CD4-positive, alpha-beta T cell treated with Interleukin-15 for 4 hours (primary cell): ENCODE measurements around the gene GPLD1.
A peak's percentile ranks its signal among the peaks of the same experiment; 100 is the strongest.

Experiments used
- DNase-seq: peaks from one replicate; pipeline ENCODE4 v3.0.0-alpha.2; 2020; ENCODE audit warnings: low spot score

GPLD1 gene

DNA sequence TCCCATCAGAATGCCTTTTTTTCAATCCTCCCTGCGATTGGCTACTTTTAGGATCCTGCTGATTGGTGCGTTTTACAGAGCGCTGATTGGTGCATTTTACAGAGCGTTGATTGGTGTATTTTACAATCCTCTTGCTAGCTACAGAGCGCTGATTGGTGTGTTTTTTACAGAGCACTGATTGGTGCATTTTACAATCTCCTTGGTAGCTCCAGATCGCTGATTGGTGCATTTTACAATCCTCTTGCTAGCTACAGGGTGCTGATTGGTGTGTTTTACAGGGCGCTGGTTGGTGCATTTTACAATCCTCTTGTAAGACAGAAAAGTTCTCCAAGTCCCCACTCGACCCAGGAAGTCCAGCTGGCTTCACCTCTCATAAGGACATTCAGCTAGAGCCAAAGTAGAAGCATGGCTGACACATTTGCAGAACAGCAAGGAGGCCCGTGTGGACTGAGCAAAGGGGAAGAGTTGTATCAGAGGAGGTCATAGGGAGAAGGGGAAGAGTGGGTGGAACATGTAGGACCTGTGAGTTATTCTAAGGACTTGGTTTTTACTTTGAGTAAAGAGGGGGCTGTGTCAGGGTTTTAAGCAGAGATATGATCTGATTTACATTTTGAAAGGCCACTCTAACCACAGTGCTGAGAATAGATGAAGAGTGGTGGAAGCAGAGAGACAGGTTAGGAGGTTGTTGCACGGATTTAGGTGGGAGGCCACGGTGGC is 8.0 kb upstream of the GPLD1 start:
- DNase-seq: no peak

DNA sequence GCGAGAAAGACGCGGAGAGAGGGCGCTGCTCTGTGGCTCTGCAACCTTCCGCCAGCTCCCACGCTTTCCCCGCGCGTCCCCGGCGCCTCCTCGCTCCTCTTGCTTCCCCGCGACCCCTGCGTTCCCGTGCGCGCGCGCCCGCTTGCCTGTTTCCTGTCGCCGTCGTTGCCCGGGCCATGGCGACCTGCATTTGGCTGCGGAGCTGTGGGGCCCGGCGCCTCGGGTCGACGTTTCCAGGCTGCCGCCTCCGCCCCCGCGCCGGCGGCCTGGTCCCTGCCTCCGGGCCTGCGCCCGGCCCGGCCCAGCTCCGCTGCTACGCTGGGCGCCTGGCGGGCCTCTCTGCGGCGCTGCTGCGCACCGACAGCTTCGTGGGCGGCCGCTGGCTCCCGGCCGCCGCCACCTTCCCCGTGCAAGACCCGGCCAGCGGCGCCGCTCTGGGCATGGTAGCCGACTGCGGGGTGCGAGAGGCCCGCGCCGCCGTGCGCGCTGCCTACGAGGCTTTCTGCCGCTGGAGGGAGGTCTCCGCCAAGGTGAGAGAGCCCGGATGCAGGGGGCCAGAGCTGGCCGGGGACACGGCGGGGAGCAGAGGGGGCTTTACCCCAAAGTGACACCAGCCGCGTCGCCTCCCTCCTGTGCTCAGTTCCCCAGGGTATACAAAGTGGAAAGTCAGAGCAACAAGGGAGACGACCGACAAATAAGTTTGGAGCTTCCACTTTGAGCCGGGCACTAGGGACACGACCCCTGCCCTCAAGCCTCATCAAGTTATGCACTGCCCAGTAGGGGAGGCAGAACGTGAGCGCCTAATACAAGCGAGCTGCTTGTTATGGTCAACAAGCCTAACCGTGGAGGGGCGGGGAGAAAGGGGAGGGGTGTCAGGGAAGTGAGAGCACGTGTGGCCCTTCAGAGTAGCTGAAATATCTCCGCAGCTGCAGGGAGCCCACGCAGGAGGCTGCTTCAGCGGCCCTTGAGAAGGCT is 5.7 kb upstream of the GPLD1 start, which contains the start of gene ALDH5A1:
Gene ALDH5A1 (plus strand): TSS at position 149 of the 975 bp plus-strand sequence. CDS start 28 bp downstream, at position 177.
- DNase-seq: peak; percentile 71

- no peak for DNase-seq
Observed at GRCh38 chr6:24493945-24494820, 4.8 kb upstream of the GPLD1 start.

DNA sequence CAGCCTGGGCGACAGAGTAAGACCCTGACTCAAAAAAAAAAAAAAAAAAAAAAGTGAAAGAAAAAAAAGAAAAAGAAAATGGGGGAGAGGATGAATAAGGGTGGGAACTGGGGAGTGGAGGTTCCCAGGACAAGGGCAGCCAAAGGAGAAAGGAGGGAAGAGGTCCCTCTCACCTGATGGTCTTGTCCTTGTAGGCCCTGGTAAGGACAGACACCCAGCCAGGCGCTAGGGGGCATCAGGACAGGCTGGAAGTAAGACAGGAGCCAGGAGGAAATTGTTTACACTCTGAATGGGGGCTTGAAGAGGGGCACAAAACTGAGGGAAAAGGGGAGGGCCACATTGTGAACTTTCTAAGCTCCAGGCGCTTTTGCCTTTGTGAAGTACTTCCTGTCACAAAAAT is 3.1 kb upstream of the GPLD1 start:
- DNase-seq: no peak

GRCh38 chr6:24490948-24491347 is 1.6 kb upstream of the GPLD1 start:
- DNase-seq: no peak

- DNase-seq: no peak
Observed at GRCh38 chr6:24489881-24490280, 503 bp upstream of the GPLD1 start.

DNA sequence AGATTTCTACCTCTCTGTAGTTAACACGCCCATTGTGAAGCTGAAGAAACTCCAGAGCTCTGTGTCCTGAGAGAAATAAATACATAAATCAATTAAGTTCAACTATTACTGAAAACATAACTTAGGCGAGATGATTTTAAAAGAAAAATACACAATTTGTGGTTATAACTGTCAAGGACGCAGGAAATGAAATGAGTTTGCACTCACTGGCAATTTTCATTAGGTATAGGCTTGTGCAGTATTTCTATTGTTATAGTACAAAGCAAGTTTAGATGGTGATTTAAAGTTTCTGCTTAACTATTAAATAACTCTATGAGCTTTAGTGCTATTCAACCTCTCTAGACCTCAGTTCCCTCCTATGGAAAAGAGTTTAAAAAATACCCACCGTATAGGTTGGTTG is 3.3 kb downstream of the GPLD1 start:
- no peak for DNase-seq

DNA sequence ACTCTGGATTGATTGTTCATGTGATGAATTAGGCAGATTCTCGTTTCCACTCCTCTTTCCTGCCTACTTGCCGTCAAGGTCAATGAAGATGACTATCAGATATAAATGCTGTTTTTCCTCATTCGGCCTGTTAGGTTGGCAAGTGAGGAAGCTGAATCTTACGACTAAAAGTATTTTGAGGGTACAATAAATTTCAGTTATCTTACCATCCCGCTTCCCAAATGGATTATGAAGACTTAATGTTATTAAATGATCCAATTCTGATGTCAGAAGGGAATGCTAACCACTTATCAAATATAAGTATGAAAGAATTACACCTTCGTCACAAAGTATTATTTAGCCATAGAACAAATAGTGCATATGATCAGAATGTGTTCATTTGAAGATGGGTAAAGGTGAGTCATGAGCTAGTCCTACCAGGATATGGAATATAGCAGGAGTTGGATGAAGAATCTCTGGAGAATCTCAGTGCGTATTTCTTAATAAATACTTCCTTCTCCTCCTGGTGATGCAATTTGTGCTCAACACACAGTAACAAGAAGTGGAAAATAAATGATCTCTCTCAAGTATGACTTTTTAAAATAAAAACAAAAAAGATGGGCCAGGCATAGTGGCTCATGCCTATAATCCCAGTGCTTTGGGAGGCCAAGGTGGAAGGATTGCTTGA is 4.6 kb downstream of the GPLD1 start:
- no peak for DNase-seq

DNA sequence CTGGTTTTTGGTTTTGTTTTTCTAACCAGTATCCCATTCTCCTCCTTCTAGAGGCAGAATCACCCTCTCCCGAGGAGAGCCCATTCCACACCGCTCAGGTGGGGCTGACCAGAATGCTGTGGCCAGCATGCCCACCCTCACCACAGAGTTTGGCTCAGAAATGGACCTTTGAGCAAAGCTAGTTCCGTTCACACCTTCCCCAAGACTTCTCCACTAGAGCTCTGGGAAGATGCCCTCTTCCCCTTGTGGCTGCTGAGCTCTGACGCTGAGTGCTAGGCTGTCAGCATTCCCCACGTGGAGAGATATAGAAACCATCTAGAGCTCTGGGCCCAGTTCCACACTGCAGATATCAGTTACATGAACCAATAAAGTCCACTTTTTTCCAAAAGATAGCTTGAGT is 7.9 kb downstream of the GPLD1 start:
- no peak for DNase-seq

DNA sequence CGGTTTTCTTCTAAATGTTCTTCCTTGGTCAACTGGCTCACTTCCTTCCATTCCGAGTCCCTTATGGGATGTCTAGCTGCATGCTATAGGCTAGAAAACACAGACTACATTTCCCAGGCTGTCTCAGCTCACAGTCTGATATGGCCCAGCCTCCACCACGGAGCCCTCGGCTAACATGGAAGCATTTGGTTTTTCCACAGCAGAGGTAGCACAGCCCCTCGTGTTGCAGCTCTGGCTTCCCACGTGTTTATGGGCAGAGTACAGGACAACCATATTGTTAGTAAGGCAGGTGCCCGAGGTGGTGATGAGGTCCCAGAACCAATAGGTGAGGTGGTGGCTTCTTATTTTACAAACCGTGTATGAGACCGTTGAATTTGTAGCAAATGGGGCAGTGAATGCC is 8.7 kb downstream of the GPLD1 start:
- no peak for DNase-seq

- no peak for DNase-seq
Observed at GRCh38 chr6:24478903-24479302, 10.5 kb downstream of the GPLD1 start.

DNA sequence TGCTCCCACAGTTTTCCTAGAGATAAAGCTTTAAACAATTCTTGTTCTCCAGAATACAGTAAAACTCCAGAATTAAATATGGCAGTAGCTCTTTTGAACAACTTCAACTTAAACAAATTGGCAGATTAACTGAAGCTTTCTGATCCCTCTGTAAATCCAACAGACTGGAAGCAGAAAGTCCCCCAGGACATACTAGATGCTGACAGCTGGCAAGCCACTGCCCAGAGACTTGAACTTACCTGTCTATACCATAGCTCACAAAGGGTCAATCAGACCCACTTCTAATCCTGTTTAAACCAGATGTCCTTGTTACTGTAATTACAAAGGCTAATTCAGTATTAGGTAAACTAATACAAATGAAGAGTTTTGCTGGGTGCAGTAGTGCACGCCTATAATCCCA is 12.3 kb downstream of the GPLD1 start:
- no peak for DNase-seq

GRCh38 chr6:24476631-24477030 is 12.7 kb downstream of the GPLD1 start:
- DNase-seq: no peak

GRCh38 chr6:24472181-24472580 is 17.2 kb downstream of the GPLD1 start:
- no peak for DNase-seq

GRCh38 chr6:24469811-24470210 is 19.6 kb downstream of the GPLD1 start:
- DNase-seq: no peak

GRCh38 chr6:24464253-24465038 is 24.9 kb downstream of the GPLD1 start:
- DNase-seq: no peak

GRCh38 chr6:24460966-24461365 is 28.4 kb downstream of the GPLD1 start:
- DNase-seq: no peak

- DNase-seq: no peak
Observed at GRCh38 chr6:24458941-24459340, 30.4 kb downstream of the GPLD1 start.

GRCh38 chr6:24458134-24458533 is 31.2 kb downstream of the GPLD1 start:
- no peak for DNase-seq

DNA sequence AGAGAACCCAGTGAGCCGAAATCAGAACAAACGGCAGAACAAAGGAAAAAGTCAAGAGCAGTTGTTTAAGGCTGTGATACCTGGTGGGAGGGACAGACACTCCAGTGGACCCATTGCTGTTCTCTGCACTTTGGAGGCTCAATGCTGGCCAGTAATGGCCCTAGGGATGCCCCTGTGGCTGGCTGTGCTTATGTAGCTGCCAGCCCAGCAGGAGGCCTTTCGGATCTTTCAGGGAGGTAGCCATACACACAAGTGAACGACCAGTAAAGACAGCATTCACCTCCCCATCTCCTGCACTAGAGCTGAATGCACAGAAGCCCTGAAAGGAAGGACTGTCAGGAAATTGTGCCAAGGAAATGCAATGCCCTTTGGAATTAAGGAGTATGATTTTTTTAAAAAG is 34.3 kb downstream of the GPLD1 start:
- DNase-seq: no peak

DNA sequence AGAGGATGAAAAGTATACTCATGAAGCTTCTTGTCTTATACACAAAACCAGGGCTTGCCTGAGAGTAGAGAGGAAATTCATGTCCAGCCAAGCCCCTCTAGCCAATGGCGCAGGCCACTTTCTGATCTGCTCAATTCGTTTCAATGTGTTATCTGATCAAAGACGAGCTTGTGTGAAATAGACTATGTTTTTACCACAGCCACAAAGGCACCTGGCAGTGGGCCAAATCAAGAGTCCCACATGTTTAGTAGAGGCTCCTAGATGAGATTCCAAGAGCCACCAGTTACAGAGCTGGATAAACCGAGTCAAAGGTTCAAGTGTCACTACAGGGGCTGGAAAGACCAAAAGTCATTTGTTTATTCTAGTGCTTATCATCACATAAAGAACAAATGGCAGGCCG is 34.9 kb downstream of the GPLD1 start:
- DNase-seq: no peak
